NCI-H1092 treated with DMSO at 0.1 percent for 48 hours (cell line): Measurements from ENCODE around the gene SOX6.

Source experiments
- DNase-seq: peaks from one replicate; lab custom pipeline; 2025; lab: John Stamatoyannopoulos, UW

The SOX6 gene

GRCh38 chr11:16317712-16318111, 38.6 kb downstream of the SOX6 start:
- DNase-seq, result no peak

- DNase-seq, result no peak
These were observed 42.5 kb downstream of the SOX6 start for GRCh38 chr11:16313846-16314245.

GRCh38 chr11:16312233-16312765, 44.0 kb downstream of the SOX6 start:
- peak; percentile 59 for DNase-seq

GRCh38 chr11:16311831-16312230, 44.5 kb downstream of the SOX6 start:
- DNase-seq, result no peak

GRCh38 chr11:16310943-16311342, 45.4 kb downstream of the SOX6 start:
- DNase-seq, result no peak

GRCh38 chr11:16309226-16309625, 47.1 kb downstream of the SOX6 start:
- DNase-seq, result no peak

DNA sequence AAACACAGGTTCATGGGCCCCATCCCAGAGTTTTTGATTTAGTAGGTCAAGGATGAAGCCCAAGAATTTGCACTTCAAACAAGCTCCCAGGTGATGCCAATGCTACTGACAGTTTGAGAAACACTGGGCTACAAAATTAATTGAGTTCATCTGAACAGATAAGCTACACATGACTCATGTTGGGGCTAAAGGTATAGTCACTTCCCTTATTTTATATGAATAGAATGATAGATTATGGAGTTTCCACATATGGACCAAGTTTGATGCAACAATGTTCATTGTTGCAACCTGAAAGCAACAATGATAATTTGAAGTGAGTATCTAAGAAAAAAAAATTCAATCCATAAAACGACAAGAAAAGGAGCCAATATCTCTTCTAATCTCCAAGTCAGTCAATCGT, 54.9 kb downstream of the SOX6 start:
- no peak for DNase-seq

DNA sequence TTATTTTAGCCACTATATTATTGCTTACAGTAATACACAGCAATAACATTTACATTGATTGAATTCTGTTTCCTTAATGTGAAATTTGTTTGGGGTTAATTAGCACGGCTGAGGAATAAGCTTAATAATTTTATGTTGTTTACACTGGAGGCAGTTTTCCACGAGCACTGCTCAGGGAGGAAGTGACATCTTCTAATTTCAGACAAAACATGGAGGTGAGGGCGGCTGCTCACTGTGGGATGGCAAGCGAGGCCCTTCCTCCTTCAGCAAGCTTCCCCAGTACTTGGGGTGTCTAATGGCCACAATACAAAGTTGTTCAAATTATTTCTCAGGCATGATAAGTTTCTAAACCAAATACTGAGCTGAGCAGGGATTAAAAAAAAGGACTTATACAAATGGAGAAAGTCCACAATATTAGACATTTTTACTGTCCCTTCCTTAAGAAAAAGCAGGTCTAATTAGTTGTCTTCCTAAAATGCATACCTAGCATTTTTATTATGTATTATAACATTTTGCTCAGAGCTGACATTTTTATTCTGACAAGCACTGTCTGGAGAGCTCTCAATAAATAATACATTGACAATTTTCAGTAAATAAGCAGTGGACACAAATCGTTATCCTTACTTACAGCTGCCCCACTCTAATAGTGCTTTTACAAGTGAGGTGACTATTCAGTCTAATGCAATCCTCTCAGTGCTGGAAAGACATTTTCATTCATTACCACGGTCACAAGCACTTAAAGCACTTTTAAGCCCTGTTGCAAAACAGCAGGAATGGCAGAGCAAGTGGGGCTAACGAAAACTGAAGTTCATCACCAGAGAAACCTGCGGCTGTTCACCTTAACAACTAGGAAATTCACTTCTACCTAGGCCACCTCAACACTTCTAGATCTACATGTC, 56.2 kb downstream of the SOX6 start:
- DNase-seq, result peak; percentile 86

- peak; percentile 26 for DNase-seq
These were observed 57.0 kb downstream of the SOX6 start for GRCh38 chr11:16299390-16299789.

GRCh38 chr11:16297332-16297731, 59.0 kb downstream of the SOX6 start:
- no peak for DNase-seq

GRCh38 chr11:16296273-16296672, 60.1 kb downstream of the SOX6 start:
- no peak for DNase-seq

GRCh38 chr11:16295592-16295991, 60.8 kb downstream of the SOX6 start:
- DNase-seq, result no peak

GRCh38 chr11:16293204-16293681, 63.1 kb downstream of the SOX6 start:
- no peak for DNase-seq

DNA sequence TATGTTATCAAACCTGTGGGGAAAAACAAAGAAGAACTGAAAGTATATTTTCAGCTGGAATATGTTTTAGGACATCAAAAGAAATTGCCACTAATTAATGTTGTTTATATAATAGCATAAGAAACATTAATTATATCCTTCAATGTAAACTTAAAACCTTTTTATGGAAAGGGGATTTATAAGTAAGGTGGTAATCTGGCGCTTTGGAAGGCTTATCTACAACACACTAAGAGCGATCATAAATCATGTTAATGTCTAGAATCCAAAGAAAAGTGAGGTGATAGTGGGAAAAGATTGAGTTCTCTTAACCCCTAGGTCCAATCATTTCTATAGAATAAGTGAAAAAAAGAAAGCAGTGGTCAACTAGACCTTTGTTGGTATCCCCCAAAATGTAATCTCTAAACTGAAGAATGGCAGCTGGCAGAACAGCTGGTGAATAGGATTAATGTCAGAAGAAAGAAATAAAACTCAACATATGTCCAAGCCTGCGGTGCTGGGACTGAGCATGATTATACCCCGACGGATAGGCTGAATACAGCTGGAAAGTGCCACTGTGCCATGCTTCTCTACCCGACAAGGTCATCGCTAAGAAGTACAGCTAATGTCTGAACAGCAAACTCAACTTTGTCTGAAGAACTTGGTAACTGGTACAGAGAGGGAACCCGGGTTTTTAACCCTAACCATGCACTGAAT, 64.0 kb downstream of the SOX6 start:
- no peak for DNase-seq

- DNase-seq, result no peak
These were observed 64.6 kb downstream of the SOX6 start for GRCh38 chr11:16291729-16292128.

GRCh38 chr11:16289541-16289940, 66.8 kb downstream of the SOX6 start:
- no peak for DNase-seq

DNA sequence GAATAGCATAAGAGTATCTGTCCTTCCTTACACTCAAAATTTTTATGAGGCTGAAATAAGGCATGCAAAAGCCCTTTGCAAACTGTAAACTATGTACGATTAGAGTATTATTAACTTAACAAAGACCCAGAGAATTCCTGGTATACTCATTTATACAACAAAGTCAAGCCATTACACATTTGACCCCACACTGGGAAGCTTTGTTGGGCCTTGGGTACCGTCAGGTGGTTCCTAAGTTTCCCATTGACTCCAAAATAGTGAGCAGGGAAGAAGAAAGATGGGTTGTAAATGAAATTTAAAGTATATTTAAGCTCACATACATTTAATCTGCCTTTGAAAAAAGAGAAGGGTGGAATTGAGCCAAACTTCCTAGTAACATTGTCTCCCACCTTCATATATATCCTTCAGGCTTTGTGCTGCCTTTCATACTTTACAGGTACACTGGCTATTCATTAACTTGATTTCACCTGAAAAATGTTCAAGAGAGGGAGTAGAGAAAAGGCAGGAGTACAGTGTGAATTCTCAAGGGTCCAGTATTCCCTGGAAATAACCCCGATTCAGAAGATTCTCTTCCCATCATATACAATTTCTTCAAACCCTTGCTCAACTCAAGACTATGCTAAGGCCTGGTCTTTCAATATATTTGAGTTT, 68.6 kb downstream of the SOX6 start:
- DNase-seq, result no peak

GRCh38 chr11:16286095-16286494, 70.3 kb downstream of the SOX6 start:
- no peak for DNase-seq

DNA sequence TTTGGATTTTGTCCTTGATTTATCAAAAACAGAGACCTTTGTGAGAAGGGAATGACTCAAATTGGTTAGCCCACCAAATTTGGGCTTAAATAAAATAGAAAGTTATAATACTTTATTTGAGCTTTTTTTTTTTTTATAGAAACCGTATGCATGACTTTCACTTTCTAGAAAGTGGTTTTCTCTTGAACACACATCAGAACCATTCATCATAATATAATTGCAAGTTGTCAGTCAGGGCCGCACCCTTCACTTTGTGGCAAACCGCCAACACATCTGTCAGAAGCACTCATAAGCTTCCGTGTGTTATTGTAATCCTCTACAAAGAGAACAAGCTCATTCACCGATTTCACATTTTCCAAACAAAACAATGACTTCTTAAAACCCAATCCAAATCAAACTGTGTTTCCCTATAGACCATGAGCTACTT, 76.1 kb downstream of the SOX6 start:
- DNase-seq, result peak; percentile 72

DNA sequence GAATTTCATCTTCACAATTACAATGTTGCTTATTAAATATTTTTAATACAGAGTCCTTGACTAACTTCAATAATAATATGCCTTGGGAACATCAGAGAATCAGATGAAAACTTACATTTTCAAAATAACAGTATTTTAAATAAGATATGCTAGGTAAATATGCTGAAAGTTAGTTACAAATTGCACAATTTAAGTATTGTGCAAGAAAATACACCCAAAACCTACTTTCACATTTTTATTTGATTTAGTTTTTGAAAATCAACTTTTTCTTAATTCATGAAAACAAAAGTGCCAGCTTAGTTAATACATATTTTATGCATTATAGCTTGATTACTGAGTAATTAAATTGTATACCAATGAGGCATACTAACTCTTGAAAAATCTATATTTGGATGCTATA, 76.8 kb downstream of the SOX6 start:
- no peak for DNase-seq

GRCh38 chr11:16278979-16279378, 77.4 kb downstream of the SOX6 start:
- DNase-seq, result no peak

GRCh38 chr11:16278273-16278672, 78.1 kb downstream of the SOX6 start:
- no peak for DNase-seq
